Fibroblast of lung (primary cell): Measurements from ENCODE around the gene NDUFS7. TPM values are rescaled to one million over a fixed set of nuclear protein-coding genes. Genes with fewer than 3 reads are reported as not detected.

ENCODE experiments used
- DNase-seq, 2 donors: peaks; one replicate each; pipeline versions ENCODE4 v3.0.0 to v3.0.0-alpha.2; 2010; ENCODE audit warnings: low read depth in 2 of 2
- H2AFZ ChIP-seq: 2 replicates; pipeline ENCODE4 v1.5.1; 2012; ENCODE audit warnings: low read length, control low read depth, inconsistent platforms
- H3K27ac ChIP-seq: 2 replicates; pipeline ENCODE4 v1.5.1; 2011; ENCODE audit warnings: low read length, control low read depth; ENCODE audit not compliant: insufficient read depth
- H3K27me3 ChIP-seq: 2 replicates; pipeline ENCODE4 v1.5.1; 2011; ENCODE audit warnings: mild to moderate bottlenecking, low read length; ENCODE audit not compliant: control insufficient read depth, insufficient read depth
- H3K36me3 ChIP-seq: 2 replicates; pipeline ENCODE4 v1.5.1; 2011; ENCODE audit warnings: low read length; ENCODE audit not compliant: control insufficient read depth, insufficient read depth
- H3K4me1 ChIP-seq: 2 replicates; pipeline ENCODE4 v1.5.1; 2011; ENCODE audit warnings: low read length; ENCODE audit not compliant: control insufficient read depth, insufficient read depth; ENCODE audit errors: extremely low read depth
- H3K4me2 ChIP-seq: 2 replicates; pipeline ENCODE4 v1.5.1; 2011; ENCODE audit warnings: low read length, control low read depth; ENCODE audit not compliant: insufficient read depth; ENCODE audit errors: extremely low read depth
- H3K4me3 ChIP-seq, 4 experiments: fragments of 200-600 bp in 1 of 4; sonication (generic) in 1 of 4; replicated peaks in 1 of 4; 2 replicates each; pipeline ENCODE4 v1.5.1; 2011 to 2016; ENCODE audit warnings: low read length in 4 of 4, low read depth in 3 of 4, mild to moderate bottlenecking in 3 of 4, control low read depth in 2 of 4, inconsistent platforms in 1 of 4, mixed read lengths in 1 of 4; ENCODE audit not compliant: insufficient read depth in 1 of 4; ENCODE audit errors: control extremely low read depth in 1 of 4
- H3K79me2 ChIP-seq: 2 replicates; pipeline ENCODE4 v1.5.1; 2012; ENCODE audit warnings: mild to moderate bottlenecking, low read length, inconsistent platforms; ENCODE audit not compliant: control insufficient read depth, insufficient read depth
- H3K9ac ChIP-seq: 2 replicates; pipeline ENCODE4 v1.5.1; 2011; ENCODE audit warnings: mild to moderate bottlenecking, low read length, control low read depth; ENCODE audit not compliant: insufficient read depth
- H3K9me3 ChIP-seq: 2 replicates; pipeline ENCODE4 v1.5.1; 2012; ENCODE audit warnings: low read depth, low read length; ENCODE audit not compliant: control insufficient read depth, insufficient read depth
- H4K20me1 ChIP-seq: 2 replicates; pipeline ENCODE4 v1.5.1; 2011; ENCODE audit warnings: low read length; ENCODE audit not compliant: control insufficient read depth, insufficient read depth; ENCODE audit errors: extremely low read depth
- EZH2 ChIP-seq: IDR thresholded peaks from 2 replicates; pipeline ENCODE4 v1.5.1; 2012; ENCODE audit warnings: low read length, control low read depth, mild to moderate bottlenecking; ENCODE audit errors: missing control alignments
- polyA plus RNA-seq, 2 donors: library from polyadenylated mRNA; depleted of rRNA in 1 of 2; stranded (reverse) in 1 of 2; unstranded in 1 of 2; fragments of >200 nt; gene quantifications; 2 replicates each; pipeline ENCODE4 v1.2.1, GENCODE V29; 2011 to 2012; ENCODE audit warnings: missing spikeins in 1 of 2
- total RNA-seq: library from RNA; depleted of rRNA; stranded (reverse); fragments of >200 nt; gene quantifications from 2 replicates; pipeline ENCODE4 v1.2.1, GENCODE V29; 2014
- TF ChIP-seq, protein P1 (sequence below), 2 donors: IDR thresholded peaks in 1 of 2; conservative IDR thresholded peaks in 1 of 2; 1 replicate in 1 of 2; 2 replicates in 1 of 2; pipeline ENCODE4 v1.5.1; 2011 to 2012; ENCODE audit warnings: low read length in 2 of 2, control low read depth in 1 of 2, inconsistent platforms in 1 of 2, low read depth in 1 of 2, mild to moderate bottlenecking in 1 of 2

NDUFS7 gene
- total and polyA plus RNA-seq, 2 donors (not counting 1 experiment from before 2014, with no cell fraction given), result 29.6 to 71.2 TPM

DNA sequence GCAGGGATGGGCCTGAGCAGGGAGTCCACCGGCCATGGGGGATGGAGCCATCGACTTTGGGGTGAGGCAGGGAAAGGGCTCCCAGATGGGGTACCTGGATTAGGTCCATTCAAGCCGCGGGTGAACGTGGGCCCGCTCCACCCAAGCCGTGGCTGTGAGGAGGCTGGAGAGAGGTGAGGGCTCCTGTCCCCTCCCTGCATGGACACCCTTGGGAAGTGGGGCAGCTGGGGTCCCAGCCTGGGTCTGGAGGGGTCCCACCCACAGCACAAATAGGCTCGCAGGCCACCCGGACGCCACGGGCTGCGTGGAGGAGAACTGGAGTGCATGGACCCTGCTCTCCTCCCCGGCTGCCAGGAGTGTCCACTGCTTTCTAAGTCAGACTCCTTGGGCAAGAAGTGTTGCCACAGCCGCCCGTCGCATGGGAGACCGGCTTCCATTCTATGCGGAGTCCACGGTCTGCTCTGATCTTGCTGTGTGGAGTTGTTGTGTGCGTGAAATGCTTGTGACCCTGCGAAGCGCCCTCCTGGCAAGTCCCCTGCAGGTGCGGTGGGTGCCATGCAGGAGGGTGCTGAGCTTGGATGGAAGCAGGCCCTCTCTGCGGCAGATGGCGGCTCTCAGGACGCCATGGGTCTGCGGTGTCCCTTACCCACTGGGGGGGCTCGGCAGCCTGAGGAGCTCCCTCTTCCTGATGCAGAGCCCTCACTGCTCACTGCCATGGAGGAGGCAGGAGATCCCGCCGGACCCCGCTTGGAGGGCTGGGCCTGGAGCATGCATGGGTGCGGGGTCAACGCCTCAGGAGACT lies 25.7 kb downstream of the NDUFS7 start:
- Histone ChIP-seq H3K27me3 (no peaks in the 10 kb centered on the region), H3K4me1 (peaks cover 26% of the 10 kb centered on the region), H3K36me3 (peaks cover 15% of the 10 kb centered on the region), H3K79me2 (peaks cover 67% of the 10 kb centered on the region), H4K20me1 (peaks cover 3% of the 10 kb centered on the region), H2AFZ (no peak overlapping the region), H3K9ac (peak overlapping the region; percentile 82), H3K27ac (peak overlapping the region; percentile 74), H3K4me2 (peak overlapping the region; percentile 82), H3K4me3 (peak overlapping the region; percentile 48 to 90 (median 80)), H3K9me3 (no peaks in the 10 kb centered on the region)
- DNase-seq, result no peak
- no peak for TF ChIP-seq EZH2
- TF ChIP-seq, protein P1, sequence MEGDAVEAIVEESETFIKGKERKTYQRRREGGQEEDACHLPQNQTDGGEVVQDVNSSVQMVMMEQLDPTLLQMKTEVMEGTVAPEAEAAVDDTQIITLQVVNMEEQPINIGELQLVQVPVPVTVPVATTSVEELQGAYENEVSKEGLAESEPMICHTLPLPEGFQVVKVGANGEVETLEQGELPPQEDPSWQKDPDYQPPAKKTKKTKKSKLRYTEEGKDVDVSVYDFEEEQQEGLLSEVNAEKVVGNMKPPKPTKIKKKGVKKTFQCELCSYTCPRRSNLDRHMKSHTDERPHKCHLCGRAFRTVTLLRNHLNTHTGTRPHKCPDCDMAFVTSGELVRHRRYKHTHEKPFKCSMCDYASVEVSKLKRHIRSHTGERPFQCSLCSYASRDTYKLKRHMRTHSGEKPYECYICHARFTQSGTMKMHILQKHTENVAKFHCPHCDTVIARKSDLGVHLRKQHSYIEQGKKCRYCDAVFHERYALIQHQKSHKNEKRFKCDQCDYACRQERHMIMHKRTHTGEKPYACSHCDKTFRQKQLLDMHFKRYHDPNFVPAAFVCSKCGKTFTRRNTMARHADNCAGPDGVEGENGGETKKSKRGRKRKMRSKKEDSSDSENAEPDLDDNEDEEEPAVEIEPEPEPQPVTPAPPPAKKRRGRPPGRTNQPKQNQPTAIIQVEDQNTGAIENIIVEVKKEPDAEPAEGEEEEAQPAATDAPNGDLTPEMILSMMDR (conservative IDR thresholded peaks at IDR 0.05 in 1 of 2, IDR thresholded peaks at IDR 0.05 in 1 of 2; ENCODE audit: low read depth in 1 of 2, low read length in 2 of 2), result no peak

DNA sequence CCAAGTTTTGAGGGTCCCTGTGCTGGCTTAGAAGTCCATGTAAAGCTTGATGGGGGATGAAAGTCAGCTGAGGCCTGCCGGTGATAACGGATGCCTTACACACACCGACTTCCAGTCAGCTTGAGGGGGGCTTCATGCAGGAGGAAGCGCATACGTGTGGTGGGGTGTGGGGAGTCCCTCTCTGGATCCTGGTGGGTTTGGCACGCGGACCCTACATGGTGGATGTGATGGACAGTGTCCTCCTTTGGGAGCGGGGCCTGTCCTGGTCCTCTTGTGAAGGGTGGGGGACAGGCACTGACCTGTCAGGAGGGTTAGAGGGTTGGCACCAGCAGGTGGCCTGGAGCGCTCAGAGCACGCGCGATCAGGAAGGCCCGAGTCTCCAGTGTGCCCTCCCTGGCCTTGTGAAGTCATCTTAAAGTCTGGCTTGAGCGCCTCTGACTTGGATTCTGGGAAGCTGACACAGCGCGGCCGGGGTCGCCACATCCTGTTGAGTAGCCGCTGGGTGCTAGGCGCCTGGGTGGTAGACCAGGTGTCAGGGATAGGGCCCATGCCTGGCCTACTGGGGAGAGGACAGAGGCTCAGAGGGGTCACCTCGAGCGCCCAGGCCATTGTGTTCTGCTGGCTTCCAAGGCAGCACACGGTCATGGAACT lies 26.6 kb downstream of the NDUFS7 start:
- peak overlapping the region in 3 of 4 experiments; percentile 9 to 90 (median 48) for H3K4me3 ChIP-seq
- H2AFZ ChIP-seq, result no peak overlapping the region
- H4K20me1 ChIP-seq, result peaks cover 3% of the 10 kb centered on the region
- H3K27me3 ChIP-seq, result no peaks in the 10 kb centered on the region
- H3K9me3 ChIP-seq, result no peaks in the 10 kb centered on the region
- peaks cover 15% of the 10 kb centered on the region for H3K36me3 ChIP-seq
- H3K4me1 ChIP-seq, result peaks cover 30% of the 10 kb centered on the region
- H3K27ac ChIP-seq, result peak overlapping the region; percentile 74
- H3K4me2 ChIP-seq, result peak overlapping the region; percentile 82
- H3K9ac ChIP-seq, result peak overlapping the region; percentile 36
- peak; percentile 60 to 76 for DNase-seq
- no peak for TF ChIP-seq EZH2
- TF ChIP-seq, protein P1 (conservative IDR thresholded peaks at IDR 0.05 in 1 of 2, IDR thresholded peaks at IDR 0.05 in 1 of 2; ENCODE audit: low read depth in 1 of 2, low read length in 2 of 2), result no peak
- peaks cover 73% of the 10 kb centered on the region for H3K79me2 ChIP-seq

DNA sequence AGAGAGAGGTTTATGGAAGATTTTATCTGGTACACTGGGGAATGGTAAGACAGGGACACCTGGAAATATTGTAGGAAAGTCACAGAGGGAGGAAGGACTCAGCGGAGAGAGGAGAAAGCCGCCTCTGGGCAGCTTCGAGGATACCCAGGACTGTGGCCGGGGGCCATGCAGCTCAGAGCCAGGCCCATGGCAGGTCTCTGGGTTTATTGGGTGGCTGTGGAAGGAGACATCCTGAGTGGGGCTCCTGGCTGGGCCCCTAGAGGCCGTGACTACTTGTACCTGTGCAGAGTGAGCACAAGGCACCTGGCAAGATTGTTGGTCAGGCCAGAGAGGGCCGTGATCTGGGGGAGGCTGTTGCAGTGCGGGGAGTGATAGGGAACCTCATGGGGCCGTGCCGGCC lies 27.1 kb downstream of the NDUFS7 start:
- H4K20me1 ChIP-seq, result peaks cover 3% of the 10 kb centered on the region
- peak overlapping the region; percentile 36 for H3K9ac ChIP-seq

More for the DNA sequence above, 27.1 kb downstream of the NDUFS7 start:
- Histone ChIP-seq H3K27me3 (no peaks in the 10 kb centered on the region), H3K79me2 (peaks cover 76% of the 10 kb centered on the region), H3K27ac (peak overlapping the region; percentile 74), H3K36me3 (peaks cover 15% of the 10 kb centered on the region), H3K4me1 (peaks cover 33% of the 10 kb centered on the region), H3K4me2 (peak overlapping the region; percentile 82), H3K4me3 (peak overlapping the region in 1 of 4 experiments; percentile 90), H2AFZ (no peak overlapping the region), H3K9me3 (no peaks in the 10 kb centered on the region)
- no peak for DNase-seq
- TF ChIP-seq, protein P1 (conservative IDR thresholded peaks at IDR 0.05 in 1 of 2, IDR thresholded peaks at IDR 0.05 in 1 of 2; ENCODE audit: low read depth in 1 of 2, low read length in 2 of 2), result no peak
- no peak for TF ChIP-seq EZH2
